Keratinocyte (primary cell): ENCODE results near the gene SC5D.

ENCODE experiments used
- CTCF ChIP-seq, 3 experiments: IDR thresholded peaks in 1 of 3; conservative IDR thresholded peaks in 1 of 3; optimal IDR thresholded peaks in 1 of 3; 2 replicates in 2 of 3; 3 replicates in 1 of 3; pipeline versions ENCODE3 to v1.5.1; 2011; ENCODE audit warnings: low read length in 3 of 3, mild to moderate bottlenecking in 3 of 3, moderate library complexity in 2 of 3, control low read depth in 1 of 3, inconsistent platforms in 1 of 3; ENCODE audit not compliant: insufficient read depth in 2 of 3; ENCODE audit errors: extremely low read depth in 1 of 3
- EZH2 ChIP-seq: IDR thresholded peaks from one replicate; pipeline ENCODE4 v1.6.1; 2012; ENCODE audit warnings: inconsistent platforms, mild to moderate bottlenecking, low read length, moderate library complexity

GRCh38 chr11:121292495-121293287, at the start of gene SC5D:
- TF ChIP-seq CTCF (optimal IDR thresholded peaks at IDR 0.05 in 1 of 3, IDR thresholded peaks at IDR 0.05 in 1 of 3, conservative IDR thresholded peaks at IDR 0.05 in 1 of 3; ENCODE audit: extremely low read depth in 1 of 3, insufficient read depth in 2 of 3, low read length in 3 of 3) (no peak), EZH2 (no peak)
